GM21515 (cell line): ENCODE measurements around the gene NXPE2.
"Not testable (repeated sequence)": the region's sequence is repeated elsewhere in the genome, so short reads cannot be mapped to it uniquely, and the experiment has no call there.

Experiments used
- ATAC-seq: cut with Tn5 transposase; IDR thresholded peaks from one replicate; pipeline ENCODE4 v1.9.1; 2021; ENCODE audit not compliant: unreplicated experiment

NXPE2 gene

GRCh38 chr11:114678125-114679036, at the start of gene NXPE2:
Gene NXPE2 (plus strand): TSS chr11:114678527. CDS start chr11:114678576, 49 bp downstream.
- ATAC-seq, result no peak

- ATAC-seq, result not testable (repeated sequence)
Measured at GRCh38 chr11:114631445-114631965, 46.8 kb upstream of the NXPE2 start.

DNA sequence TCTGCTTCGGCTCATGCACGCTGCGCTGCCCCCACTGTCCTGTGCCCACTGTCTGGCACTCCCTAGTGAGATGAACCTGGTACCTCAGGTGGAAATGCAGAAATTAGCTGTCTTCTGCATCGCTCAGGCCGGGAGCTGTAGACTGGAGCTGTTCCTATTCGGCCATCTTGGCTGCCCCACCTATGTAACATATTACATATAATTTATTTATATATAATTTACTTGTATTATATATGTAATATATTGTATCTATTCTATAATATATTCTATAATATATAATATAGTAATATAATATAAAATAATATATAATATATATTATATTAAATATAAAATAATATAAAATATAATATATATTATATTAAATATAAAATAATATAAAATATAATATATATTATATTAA, 38.9 kb upstream of the NXPE2 start:
- not testable (repeated sequence) for ATAC-seq

DNA sequence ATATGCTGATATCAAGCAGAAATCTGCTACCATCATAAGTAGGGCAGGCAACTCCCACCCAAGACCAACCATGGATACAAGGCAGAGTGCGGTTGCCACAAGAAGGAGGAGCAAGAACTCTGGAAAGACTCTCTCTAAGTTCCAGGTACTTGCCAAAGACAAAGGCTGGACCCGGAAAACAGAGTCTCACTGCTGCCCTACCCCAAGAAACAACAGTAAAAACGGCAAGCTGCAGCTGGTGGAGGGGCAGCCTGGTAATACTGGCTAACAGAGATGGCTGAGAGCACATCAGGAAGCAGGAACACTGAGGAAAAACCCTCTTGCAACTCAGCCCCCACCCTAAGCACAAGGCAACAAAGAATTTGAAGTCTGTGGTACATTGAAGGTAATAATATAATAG, 27.7 kb upstream of the NXPE2 start:
- ATAC-seq, result no peak

DNA sequence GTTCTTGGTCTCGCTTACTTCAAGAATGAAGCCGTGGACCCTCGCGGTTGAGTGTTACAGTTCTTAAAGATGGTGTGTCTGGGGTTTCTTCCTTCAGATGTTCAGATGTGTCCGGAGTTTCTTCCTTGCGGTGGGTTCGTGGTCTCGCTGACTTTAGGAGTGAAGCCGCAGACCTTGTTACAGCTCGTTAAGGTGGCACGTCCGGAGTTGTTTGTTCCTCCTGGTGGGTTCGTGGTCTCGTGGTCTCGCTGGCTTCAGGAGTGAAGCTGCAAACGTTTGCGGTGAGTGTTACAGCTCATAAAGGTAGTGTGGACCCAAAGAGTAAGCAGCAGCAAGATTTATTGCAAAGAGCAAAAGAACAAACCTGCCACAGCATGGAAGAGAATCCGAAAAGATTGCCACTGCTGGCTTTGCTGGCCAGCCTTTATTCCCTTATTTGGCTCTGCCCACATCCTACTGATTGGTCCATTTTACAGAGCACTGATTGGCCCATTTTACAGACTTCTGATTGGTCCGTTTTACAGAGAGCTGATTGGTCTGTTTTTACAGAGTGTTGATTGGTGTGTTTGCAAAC, 27.1 kb upstream of the NXPE2 start:
- no peak for ATAC-seq

- no peak for ATAC-seq
Measured at GRCh38 chr11:114653148-114653547, 25.2 kb upstream of the NXPE2 start.

DNA sequence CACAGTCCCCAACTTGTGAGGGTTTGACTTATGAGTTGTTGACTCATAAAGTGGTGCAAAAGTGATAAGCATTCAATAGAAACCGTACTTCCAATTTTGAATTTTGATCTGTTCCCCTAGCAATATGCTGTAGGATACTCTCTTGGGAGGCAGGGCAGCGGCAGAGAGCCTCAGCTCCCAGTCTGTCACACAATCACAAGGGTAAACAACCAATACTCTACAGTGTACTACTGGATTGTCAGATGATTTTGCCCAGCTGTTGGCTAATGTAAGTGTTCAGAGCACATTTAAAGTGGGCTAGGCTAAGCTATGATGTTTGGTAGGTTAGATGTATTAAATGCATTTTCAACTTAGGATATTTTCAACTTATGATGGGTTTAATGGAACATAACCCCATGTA, 13.7 kb upstream of the NXPE2 start:
- ATAC-seq, result no peak

GRCh38 chr11:114666760-114667159, 11.6 kb upstream of the NXPE2 start:
- no peak for ATAC-seq

GRCh38 chr11:114668109-114668508, 10.2 kb upstream of the NXPE2 start:
- no peak for ATAC-seq

DNA sequence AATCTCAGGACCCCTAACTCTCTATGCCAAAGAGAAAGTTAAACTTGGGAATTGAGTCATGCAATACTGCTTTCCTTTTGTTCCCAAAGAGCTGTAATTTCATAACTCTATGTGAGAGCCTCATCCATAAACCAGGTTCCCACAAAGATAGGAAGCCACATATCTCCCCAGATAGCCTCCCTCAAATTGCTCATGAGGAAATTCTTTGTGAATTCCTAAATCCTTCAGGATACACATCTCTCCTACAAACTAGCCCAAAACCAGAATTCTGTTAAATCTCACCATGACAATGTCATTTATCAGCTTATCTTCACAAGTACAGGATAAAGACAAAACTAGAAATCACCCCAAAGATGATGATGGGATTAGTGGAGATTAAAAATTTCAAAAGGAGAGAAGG, 4.7 kb upstream of the NXPE2 start:
- ATAC-seq, result no peak

DNA sequence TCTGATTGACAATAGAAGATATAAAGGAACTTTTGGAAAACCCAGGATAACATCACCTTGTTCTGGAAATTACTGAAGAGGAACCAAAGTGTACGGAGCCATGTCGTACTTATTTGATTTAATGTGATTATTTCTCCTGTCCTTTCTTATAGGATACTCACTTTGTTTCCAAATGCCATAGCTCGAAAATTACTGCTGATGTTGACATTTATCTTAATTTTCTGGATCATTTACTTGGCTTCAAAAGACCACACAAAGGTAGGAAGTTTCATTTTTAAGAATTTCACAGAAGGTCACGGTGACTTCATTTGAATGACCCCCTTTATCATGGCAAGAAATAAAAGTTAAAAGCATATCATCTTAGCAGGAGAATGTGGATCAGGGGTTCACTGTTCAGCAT, 1.2 kb downstream of the NXPE2 start:
- ATAC-seq, result no peak

GRCh38 chr11:114683007-114683406, 4.7 kb downstream of the NXPE2 start:
- ATAC-seq, result no peak

DNA sequence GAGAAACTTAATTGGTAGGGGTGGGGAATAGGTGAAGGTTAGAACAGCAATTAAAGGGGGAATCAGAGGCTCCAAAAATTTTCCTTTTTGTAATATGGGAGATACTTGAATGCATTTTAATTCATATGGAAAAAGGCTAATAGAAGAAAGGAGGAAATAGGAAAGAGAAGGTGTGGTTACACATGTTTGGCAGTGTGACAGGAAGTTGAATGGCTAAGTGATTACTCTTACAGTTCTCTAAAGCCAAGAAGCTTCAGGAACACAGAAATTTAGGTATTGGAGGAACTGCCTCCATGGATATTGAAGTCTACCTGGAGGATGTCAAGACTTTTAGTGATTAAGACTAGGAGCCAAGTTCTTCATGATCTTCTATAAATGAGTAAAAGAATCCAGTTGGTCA, 6.3 kb downstream of the NXPE2 start:
- ATAC-seq, result no peak

DNA sequence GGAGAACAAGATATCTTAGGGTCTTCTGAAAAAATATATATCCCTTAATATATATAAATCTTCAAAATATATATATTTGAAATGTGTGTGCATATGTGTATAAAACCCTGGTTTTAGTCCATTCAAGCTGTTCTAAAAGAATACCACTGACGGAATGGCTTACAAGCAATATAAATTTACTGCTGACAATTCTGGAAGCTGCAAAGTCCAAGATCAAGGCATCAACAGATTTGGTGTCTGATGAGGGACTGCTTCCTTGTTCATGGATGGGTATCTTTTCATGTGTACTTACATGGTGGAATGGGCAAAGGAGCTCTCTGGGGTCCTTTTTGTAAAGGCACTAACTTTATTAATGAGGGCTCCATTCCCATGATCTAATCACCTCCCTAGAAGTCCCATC, 6.8 kb downstream of the NXPE2 start:
- no peak for ATAC-seq

DNA sequence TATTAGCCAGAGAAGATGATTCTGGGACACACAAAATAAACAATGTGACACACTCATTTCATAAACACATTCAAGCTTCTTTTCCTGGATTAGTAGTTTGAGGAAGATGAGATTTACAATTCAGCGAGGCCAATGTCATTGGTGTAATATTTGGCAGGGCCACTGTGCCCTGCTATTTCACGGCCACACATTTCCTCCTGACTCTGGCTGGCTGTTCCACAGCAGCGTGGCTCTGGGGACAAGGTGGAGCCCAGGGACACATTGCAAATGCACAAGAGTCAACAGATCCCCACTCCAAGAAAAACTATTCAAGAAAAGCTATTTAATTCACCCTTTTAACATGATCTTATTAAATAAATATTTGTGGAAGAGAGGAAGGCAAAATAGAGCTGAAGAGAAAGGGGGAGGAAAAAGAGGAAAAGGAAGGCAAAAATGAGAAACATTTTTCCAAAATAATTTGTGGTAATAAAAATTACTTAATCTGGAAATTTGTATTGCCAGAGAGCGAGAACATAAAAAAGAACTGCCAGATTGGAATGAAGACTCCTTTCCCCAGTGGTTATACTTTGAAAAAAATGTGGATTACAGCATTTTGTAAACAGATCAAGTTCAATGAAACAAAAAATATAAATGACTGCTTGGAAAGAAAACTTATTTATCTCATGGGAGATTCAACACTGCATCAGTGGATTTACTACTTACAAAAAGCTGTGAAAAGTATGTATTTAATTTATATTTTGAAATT, 27.1 kb downstream of the NXPE2 start:
- ATAC-seq, result no peak

DNA sequence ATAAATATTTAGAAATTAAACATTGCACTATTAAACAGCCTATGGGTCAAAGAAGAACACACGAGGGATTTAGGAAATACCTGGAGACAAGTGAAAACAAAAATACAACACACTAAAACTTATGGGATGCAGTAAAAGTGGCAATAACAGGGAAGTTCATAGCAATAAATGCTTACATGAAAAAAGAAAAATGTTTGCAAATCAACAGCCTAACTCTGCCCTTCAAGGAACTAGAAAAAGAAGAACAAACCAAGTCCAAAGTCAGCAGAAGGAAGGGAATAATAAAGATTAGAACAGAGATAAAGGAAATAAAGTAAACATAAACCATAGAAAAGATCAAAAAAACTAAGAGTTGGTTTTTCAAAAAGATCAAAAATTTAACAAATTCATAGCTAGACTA, 31.6 kb downstream of the NXPE2 start:
- ATAC-seq, result no peak

GRCh38 chr11:114713756-114714155, 35.4 kb downstream of the NXPE2 start:
- no peak for ATAC-seq

GRCh38 chr11:114719562-114719961, 41.2 kb downstream of the NXPE2 start:
- no peak for ATAC-seq

- ATAC-seq, result no peak
Measured at GRCh38 chr11:114724916-114725524, 46.7 kb downstream of the NXPE2 start.

DNA sequence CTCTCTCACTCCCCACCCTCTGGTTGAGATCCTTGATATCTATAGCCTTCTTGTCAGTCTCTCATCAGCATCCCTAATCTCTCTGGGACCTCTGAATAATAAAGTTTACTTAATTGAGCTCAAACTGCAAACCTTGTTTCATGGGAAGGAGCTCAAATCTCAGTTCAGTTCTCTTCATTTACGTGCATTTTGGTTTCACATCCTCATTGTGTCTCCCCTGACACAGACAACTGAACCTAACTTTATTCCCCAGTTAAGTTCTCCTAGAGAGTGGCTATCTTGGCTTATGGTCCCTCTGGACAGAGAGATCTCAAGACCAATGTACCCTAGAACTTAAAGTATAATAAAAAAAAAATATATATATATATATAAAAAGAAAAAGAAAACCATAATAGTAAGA, 47.3 kb downstream of the NXPE2 start:
- ATAC-seq, result no peak

DNA sequence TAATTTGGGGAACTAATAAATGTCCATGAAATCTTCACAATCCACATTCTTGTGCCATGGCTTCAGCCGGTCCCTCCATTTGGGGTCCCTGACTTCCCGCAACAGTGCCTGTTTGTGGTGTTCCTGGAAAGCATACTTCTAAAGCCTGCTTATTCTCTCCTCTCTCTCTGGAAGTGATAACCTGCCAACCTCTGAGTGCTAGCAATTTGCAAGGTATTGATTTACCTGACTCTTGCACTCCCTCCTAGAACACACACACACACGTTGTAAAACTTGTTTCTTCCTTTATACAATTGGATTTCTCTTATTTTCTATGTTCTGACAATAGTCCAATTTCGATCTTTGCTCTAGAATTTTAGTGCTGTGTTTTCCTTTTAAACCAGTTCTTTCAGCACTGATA, 58.5 kb downstream of the NXPE2 start:
- ATAC-seq, result no peak
